NCI-H446 treated with DMSO at 0.1 percent for 48 hours (cell line): ENCODE data around the gene SEC14L2.

Experiments
- DNase-seq: peaks from one replicate; lab custom pipeline; 2025; lab: John Stamatoyannopoulos, UW

The SEC14L2 gene

DNA sequence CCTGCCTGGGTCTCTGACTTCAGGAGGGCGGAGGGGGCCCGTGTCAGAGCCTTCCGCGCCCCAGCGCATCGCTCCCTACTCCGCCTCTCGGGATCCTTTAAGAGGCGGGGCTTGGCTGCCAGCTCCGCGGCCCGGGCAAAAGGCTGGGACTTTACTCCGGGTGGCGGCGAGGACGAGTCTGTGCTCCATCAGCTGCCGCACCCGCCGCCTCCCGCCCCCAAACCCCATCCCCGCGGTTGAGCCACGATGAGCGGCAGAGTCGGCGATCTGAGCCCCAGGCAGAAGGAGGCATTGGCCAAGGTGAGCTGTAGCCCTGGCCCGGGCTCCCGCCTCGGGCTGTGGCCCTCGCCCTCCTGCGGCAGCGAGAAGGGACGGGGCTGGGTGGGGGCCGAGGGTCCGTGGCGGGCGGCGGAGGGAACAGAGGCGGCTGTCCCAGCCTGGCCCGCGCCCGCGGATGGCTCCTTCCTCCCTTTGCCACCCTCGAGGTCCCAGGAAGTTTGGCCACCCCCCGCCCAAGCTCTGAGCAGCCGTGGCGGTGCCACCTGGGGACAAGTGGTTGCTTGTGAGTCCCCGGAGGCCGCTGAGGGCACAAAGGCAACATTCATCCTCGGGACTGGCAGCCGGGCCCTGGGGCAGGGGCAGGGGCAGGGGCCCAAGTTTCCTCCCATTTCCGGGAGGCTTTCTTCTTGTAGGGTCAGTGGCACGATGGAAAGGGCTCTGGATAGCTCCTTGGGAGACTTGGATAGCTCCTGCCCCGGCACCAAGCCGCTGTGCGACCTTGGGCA, at the start of gene SEC14L2:
SEC14L2 (plus strand) TSS at position 148 of the 785 bp plus-strand sequence; CDS start at position 247, 99 bp downstream.
- DNase-seq, result peak; percentile 44

GRCh38 chr22:30347255-30347892, 49.4 kb upstream of the SEC14L2 start:
- DNase-seq, result no peak

GRCh38 chr22:30348404-30348803, 48.4 kb upstream of the SEC14L2 start:
- no peak for DNase-seq

- DNase-seq, result no peak
These were observed 48.0 kb upstream of the SEC14L2 start for GRCh38 chr22:30348809-30349208.

- no peak for DNase-seq
These were observed 45.6 kb upstream of the SEC14L2 start for GRCh38 chr22:30351226-30351625.

DNA sequence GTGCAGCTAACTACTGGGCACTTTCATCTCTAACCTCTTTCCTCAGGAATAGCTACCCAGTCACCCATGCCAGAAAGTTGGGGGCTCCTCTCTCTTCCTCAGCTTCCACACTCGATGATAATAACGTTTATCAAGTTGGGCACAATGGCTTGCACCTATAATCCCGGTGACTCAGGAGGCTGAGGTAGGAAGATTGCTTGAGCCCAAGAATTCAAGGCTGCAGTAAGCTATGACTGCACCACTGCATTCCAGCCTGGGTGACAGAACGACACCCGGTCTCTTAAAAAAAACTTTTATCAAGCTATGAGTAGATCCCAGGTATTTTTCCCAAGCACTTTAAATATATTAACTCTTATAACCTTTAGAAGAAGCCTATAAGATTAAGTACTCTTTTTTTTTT, 42.2 kb upstream of the SEC14L2 start:
- DNase-seq, result no peak

DNA sequence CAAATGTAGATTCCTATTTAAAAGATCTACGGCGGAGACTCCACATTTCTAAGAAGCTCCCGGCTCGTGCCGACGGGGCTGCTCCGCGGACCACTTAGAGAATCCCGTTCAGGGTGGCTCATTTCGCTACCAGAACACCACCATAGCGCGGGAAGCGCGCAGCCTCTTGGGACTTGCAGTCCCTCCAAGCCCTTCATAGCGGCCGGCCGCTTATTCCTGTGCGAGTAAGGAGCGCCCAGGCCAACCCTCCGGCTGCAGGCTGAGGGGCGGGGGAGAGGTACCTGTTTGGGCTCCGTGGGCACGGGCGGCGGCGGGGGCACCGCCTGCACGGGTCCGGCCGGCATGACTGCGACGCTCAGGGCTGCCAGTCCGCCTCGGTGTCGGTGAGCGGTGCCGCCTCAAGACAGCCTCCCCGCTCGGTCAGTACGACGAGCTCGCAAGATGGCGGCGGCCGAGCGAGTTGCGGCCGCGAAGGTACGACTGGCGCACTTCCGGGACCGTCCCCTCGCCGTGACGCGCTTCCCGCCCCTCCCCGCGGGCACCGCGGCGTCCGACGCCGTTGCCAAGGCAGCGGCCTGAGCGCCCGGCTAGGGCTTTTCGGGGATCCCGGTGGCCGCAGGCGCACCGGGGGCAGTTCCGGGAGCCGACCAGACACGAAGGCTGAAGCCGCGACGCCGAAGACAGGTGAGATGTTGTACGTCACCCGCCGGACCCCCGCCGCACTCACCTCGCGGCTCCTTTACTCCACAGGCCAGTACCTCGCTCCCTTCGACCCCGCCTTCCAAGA, 40.2 kb upstream of the SEC14L2 start, which contains the start of the genes CCDC157 and SF3A1:
CCDC157 (plus strand) TSS at position 559 of the 787 bp plus-strand sequence. CDS start 8,994 bp downstream, outside the sequence.
SF3A1 (minus strand) TSS at position 446 of the 787 bp plus-strand sequence; CDS start at position 344, 102 bp downstream.
- DNase-seq, result peak; percentile 67

- DNase-seq, result no peak
These were observed 39.6 kb upstream of the SEC14L2 start for GRCh38 chr22:30357236-30357570.

DNA sequence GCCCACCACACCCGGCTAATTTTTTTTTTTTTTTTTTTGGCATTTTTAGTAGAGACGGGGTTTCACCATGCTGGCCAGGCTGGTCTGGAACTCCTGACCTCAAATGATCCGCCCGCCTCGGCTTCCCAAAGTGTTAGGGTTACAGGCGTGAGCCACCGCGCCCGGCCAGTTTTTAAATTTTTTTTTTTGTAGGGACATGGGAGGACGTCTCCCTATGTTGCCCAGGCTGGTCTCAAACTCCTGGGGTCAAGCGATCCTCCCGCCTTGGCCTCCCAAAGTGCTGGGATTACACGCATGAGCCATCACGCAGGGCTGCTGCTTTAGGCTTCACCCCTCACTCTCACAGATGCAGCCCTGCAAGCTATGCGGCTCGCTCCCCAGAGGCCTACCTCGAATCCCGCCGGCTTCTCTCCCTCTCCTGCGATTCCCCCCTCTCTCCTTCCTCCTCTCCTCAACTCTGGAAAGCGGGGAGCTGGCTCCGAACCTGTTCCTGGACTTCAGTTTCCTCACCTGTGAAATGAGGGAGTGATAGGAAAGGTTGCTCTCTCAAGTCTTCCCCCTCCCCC, 39.1 kb upstream of the SEC14L2 start:
- no peak for DNase-seq

GRCh38 chr22:30358541-30358940, 38.3 kb upstream of the SEC14L2 start:
- DNase-seq, result no peak

DNA sequence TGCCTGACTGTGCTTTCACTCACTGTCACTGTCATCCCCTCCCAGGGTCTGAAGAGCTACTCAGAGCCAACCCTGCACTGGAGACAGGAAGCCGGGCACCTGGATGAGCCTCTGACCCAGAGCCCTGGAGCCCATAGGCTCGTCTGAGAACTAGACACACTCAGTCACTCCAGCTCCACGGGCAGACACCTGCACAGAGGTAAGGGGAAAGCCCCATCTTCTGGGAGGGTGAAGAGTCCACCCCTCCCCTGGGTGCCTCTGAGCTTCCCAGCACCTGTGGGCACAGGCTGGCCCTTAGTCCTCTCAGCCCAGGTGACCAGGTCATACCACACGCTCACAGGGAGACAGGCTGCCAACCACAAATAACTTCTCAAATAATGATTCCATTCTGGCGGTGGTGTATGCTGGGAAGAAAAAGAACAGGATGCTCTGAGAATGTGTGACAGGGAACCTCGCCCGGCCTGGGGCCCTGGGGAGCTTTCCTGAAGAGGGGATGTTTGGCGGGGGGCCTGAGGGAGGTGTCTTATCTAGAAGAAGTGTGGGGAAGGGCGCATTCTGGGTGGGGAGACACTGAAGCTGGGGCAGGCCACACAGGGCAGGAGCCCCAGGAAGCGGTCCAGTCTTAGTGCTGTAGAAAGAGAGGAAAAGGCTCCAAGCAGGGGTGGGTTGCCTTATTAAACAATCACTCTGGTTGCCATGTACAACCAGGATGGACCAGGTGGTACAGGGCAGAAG, 34.7 kb upstream of the SEC14L2 start:
- no peak for DNase-seq

GRCh38 chr22:30362651-30363281, 34.1 kb upstream of the SEC14L2 start:
- DNase-seq, result no peak

DNA sequence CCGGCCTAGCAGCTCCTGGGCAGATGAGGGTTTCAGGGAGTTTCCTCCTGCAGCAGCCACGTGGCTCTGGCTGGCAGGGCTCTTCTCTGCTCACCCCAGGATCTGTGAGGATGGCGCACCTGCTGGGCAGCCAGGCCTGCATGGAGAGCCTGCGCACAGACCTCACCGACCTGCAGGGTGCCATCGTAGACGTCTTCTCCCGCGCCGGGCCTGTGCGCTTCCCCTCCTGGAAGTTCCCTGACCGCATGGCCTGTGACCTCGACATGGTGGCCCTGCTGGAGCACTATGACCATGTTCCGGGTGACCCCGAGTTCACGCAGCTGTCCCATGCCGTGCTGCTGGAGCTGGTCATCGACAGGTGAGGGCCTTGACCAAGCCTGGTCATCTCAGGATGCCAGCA, 30.9 kb upstream of the SEC14L2 start:
- DNase-seq, result no peak

GRCh38 chr22:30368420-30368819, 28.4 kb upstream of the SEC14L2 start:
- no peak for DNase-seq

GRCh38 chr22:30370641-30371230, 26.1 kb upstream of the SEC14L2 start:
- no peak for DNase-seq

DNA sequence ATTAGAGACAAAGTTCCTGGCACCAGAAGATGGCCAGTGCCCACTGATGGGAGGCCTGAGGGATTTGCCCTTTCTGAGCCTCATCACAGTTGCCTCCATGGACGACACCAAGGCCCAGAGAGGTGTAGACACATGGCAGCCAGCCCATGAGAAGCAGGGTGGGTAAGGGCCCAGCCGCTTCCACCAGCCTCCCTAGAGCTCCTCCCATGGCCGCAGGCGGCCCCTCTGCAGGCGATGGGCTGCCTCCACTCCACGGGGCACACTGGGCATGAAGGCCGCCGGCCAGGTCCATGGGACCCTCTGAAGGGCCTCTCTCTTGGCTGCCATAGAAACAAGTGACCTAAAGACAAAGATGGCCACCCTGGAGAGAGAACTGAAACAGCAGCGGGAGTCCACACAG, 25.5 kb upstream of the SEC14L2 start:
- DNase-seq, result no peak

- no peak for DNase-seq
These were observed 24.8 kb upstream of the SEC14L2 start for GRCh38 chr22:30371981-30372380.

DNA sequence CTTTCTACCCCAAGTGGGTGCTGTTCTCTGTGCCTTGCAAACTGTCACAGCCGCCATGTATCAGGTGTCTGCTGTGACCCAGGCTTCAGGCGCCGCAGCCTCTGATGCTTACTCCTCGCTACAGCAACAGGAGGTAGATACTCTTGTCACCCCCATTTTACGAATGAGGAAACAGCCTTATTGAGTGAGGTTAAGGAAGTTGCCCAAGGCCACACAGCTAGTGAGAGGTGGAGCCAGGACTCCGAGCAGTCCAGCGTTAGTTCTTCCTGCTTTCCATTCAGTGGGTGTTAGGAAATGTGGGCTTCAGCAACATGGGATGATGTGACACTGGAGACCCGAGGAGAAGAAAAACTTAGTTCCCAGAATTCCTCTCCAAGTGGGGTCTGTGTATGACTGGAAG, 23.9 kb upstream of the SEC14L2 start:
- DNase-seq, result no peak

GRCh38 chr22:30373331-30374325, 23.2 kb upstream of the SEC14L2 start:
- DNase-seq, result no peak
